Panc1 (cell line): Measurements from ENCODE around the gene PGRMC2.

Experiments used
- POLR2AphosphoS5 ChIP-seq: IDR thresholded peaks from 2 replicates; pipeline ENCODE4 v1.6.1; 2012; ENCODE audit warnings: mild to moderate bottlenecking, low read depth, low read length, moderate library complexity
- SIN3A ChIP-seq: IDR thresholded peaks from 2 replicates; pipeline ENCODE4 v1.6.1; 2012; ENCODE audit warnings: low read depth, mild to moderate bottlenecking, low read length, moderate library complexity, borderline replicate concordance; ENCODE audit not compliant: insufficient read depth
- TCF7L2 ChIP-seq: IDR thresholded peaks from 2 replicates; pipeline ENCODE4 v1.6.1; 2011; ENCODE audit warnings: mild to moderate bottlenecking, low read depth, low read length, inconsistent platforms
- TF ChIP-seq, protein P1 (sequence below): fragments of 450-650 bp; IDR thresholded peaks from 2 replicates; pipeline ENCODE4 v1.5.1; 2017; ENCODE audit warnings: mild to moderate bottlenecking

DNA sequence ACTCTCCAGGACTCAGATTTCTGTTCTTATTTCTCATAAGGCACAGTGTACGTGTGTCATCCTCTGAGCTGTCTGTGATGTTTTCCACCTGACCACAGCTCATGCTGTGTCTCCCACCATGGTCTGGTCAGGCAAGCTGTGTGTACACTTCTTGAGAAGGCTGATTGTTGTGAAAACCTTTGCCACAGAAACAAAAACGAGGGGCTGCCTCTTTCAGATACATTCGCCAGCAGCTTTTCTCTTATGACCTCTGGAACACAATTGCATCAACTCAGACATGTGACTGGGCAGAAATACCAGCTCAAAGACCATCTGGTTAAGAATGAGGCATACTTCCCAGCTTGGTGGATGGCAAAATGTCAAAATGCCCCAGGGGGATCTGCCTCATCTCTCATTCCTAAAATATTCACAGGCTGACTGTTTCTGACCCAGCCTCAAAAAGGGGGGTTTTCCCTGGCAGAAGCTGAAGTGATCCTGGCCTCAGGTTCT is 46.1 kb downstream of the PGRMC2 start:
- TF ChIP-seq POLR2AphosphoS5 = no peak
- no peak for TF ChIP-seq TCF7L2
- TF ChIP-seq, protein P1, sequence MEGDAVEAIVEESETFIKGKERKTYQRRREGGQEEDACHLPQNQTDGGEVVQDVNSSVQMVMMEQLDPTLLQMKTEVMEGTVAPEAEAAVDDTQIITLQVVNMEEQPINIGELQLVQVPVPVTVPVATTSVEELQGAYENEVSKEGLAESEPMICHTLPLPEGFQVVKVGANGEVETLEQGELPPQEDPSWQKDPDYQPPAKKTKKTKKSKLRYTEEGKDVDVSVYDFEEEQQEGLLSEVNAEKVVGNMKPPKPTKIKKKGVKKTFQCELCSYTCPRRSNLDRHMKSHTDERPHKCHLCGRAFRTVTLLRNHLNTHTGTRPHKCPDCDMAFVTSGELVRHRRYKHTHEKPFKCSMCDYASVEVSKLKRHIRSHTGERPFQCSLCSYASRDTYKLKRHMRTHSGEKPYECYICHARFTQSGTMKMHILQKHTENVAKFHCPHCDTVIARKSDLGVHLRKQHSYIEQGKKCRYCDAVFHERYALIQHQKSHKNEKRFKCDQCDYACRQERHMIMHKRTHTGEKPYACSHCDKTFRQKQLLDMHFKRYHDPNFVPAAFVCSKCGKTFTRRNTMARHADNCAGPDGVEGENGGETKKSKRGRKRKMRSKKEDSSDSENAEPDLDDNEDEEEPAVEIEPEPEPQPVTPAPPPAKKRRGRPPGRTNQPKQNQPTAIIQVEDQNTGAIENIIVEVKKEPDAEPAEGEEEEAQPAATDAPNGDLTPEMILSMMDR = no peak
- TF ChIP-seq SIN3A = no peak
